DOHH2 (cell line): Measurements from ENCODE around the gene PTBP3.
"Not testable (repeated sequence)": the region's sequence is repeated elsewhere in the genome, so short reads cannot be mapped to it uniquely, and the experiment has no call there.

Source experiments
- H3F3A ChIP-seq: fragments of 200-600 bp; sonication (generic), shearing (Covaris generic); 2 replicates; pipeline ENCODE4 v1.6.0; 2016; ENCODE audit warnings: antibody characterized with exemption, mild to moderate bottlenecking; ENCODE audit not compliant: control insufficient read depth, insufficient read depth
- H3K27ac ChIP-seq: fragments of 200-600 bp; sonication (generic); 2 replicates; pipeline ENCODE4 v1.5.1; 2014; ENCODE audit warnings: low read depth, mild to moderate bottlenecking, low read length, moderate library complexity
- H3K27me3 ChIP-seq: fragments of 200-600 bp; sonication (generic); 2 replicates; pipeline ENCODE4 v1.6.1; 2014; ENCODE audit warnings: mild to moderate bottlenecking, low read length, mixed read lengths; ENCODE audit not compliant: control insufficient read depth
- H3K36me3 ChIP-seq: fragments of 200-600 bp; sonication (generic); 2 replicates; pipeline ENCODE4 v1.6.1; 2014; ENCODE audit warnings: mild to moderate bottlenecking, low read length, moderate library complexity, mixed read lengths; ENCODE audit not compliant: control insufficient read depth
- H3K4me1 ChIP-seq: fragments of 200-600 bp; sonication (generic); 2 replicates; pipeline ENCODE4 v1.6.1; 2014; ENCODE audit warnings: mild to moderate bottlenecking, low read length, mixed read lengths; ENCODE audit not compliant: control insufficient read depth
- H3K4me2 ChIP-seq: fragments of 200-600 bp; sonication (generic); 2 replicates; pipeline ENCODE4 v1.6.0; 2014; ENCODE audit warnings: mild to moderate bottlenecking, low read length, moderate library complexity
- H3K4me3 ChIP-seq: fragments of 200-600 bp; sonication (generic); 2 replicates; pipeline ENCODE4 v1.5.1; 2014; ENCODE audit warnings: mild to moderate bottlenecking, low read length, mixed read lengths
- H3K79me2 ChIP-seq: fragments of 200-600 bp; sonication (generic); 2 replicates; pipeline ENCODE4 v1.6.1; 2014; ENCODE audit warnings: mild to moderate bottlenecking, low read length, mixed read lengths; ENCODE audit not compliant: control insufficient read depth
- H3K9me2 ChIP-seq: fragments of 200-600 bp; sonication (generic); replicated peaks from 2 replicates; pipeline ENCODE4 v1.6.1; 2014; ENCODE audit warnings: mild to moderate bottlenecking, low read length, mixed read lengths; ENCODE audit not compliant: control insufficient read depth
- H3K9me3 ChIP-seq: fragments of 200-600 bp; sonication (generic); 2 replicates; pipeline ENCODE4 v1.6.1; 2014; ENCODE audit warnings: antibody characterized with exemption, low read length, mixed read lengths; ENCODE audit not compliant: control insufficient read depth, insufficient read depth
- H4K20me1 ChIP-seq: fragments of 200-600 bp; sonication (generic); 2 replicates; pipeline ENCODE4 v1.6.0; 2014; ENCODE audit warnings: low read depth, mild to moderate bottlenecking, antibody characterized with exemption, low read length, moderate library complexity; ENCODE audit not compliant: control insufficient read depth, insufficient read depth
- CTCF ChIP-seq: fragments of 200-600 bp; sonication (generic); IDR thresholded peaks from one replicate; pipeline ENCODE4 v1.5.1; 2014; ENCODE audit warnings: antibody characterized with exemption, mild to moderate bottlenecking, low read depth, low read length; ENCODE audit not compliant: poor library complexity, severe bottlenecking
- EZH2phosphoT487 ChIP-seq: fragments of 200-600 bp; sonication (generic); IDR thresholded peaks from 2 replicates; pipeline ENCODE4 v1.6.1; 2017; ENCODE audit warnings: borderline replicate concordance, mild to moderate bottlenecking, antibody characterized with exemption, low read length, moderate library complexity, mixed read lengths

The PTBP3 gene

DNA sequence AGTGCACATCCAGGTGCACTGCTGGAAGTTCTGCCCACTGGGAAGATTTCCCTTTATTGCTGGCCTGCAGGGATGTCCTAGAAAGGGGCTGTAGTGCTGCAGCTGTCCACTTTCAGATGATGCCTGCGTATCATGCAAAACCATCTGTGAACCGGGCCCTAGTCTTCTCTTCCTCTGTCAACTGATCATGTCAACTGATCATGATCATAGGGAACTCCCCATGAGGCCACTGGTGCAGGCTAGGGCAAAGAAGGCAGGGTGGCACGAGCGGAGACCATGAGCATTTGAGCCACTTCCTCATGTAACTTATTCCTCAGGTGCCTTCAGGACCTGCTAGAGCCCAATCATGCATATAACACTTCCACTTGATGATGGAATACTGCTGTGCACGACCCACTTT is 41.9 kb upstream of the PTBP3 start:
- peaks cover 18% of the 10 kb centered on the region for H3K4me1 ChIP-seq
- TF ChIP-seq CTCF (no peak), EZH2phosphoT487 (no peak)
- H4K20me1 ChIP-seq: no peaks in the 10 kb centered on the region

DNA sequence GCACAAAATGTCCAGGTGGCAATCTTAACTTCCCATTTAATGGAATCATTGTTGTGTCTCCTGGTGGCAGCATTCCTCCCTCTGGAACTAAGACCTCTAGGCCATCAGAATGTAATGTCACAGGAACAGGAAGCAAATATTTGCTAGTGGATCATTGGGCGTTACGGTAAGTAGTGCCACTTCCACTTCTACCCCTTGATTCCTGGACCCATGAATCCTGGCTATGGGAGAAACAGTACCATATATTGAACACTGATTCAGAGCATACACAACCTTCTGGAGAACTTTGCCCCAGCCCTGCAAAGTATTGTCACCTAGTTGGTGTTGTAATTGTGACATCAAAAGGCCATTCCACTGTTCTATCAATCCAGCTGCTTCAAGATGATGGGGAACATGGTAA is 40.8 kb upstream of the PTBP3 start:
- not testable (repeated sequence) for H3K9me3 ChIP-seq, H4K20me1 ChIP-seq, H3K4me2 ChIP-seq, H3K9me2 ChIP-seq, H3K4me3 ChIP-seq, H3K27ac ChIP-seq, H3K27me3 ChIP-seq, H3K79me2 ChIP-seq, H3F3A ChIP-seq, H3K36me3 ChIP-seq
- H3K4me1 ChIP-seq: peaks cover 18% of the 10 kb centered on the region

More for the DNA sequence above, 41.9 kb upstream of the PTBP3 start:
- H3K9me3 ChIP-seq: no peaks in the 10 kb centered on the region
- H3K4me2 ChIP-seq: no peak overlapping the region
- no peaks in the 10 kb centered on the region for H3F3A ChIP-seq
- peaks cover 7% of the 10 kb centered on the region for H3K79me2 ChIP-seq
- H3K27ac ChIP-seq: no peak overlapping the region
- no peak overlapping the region for H3K4me3 ChIP-seq
- H3K27me3 ChIP-seq: no peaks in the 10 kb centered on the region
- no peaks in the 10 kb centered on the region for H3K9me2 ChIP-seq
- peaks cover 3% of the 10 kb centered on the region; the same call in 1 of the 2 replicates for H3K36me3 ChIP-seq

DNA sequence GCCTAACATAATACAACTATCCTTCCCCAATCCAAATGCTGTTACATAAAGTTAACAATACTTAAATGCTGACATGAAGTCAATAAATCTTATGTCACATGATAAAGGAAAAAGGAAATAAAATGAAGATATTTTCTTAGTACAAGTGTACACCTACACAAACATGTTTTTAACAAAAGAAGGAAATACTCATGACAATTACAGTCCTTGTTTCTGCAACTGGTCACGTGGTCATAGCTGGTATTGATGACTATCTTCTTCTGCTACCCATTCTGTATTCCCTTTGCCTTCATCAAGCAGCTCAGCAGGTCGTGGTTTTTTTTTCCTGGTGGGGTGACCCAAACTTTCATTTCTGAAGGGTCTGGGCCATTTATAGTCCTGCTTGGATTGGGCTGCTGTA is 40.2 kb upstream of the PTBP3 start:
- H3K9me2 ChIP-seq, H3K4me3 ChIP-seq, H3K36me3 ChIP-seq, H3K79me2 ChIP-seq, H4K20me1 ChIP-seq, H3F3A ChIP-seq, H3K27me3 ChIP-seq, H3K9me3 ChIP-seq, H3K27ac ChIP-seq, H3K4me2 ChIP-seq: not testable (repeated sequence)
- H3K4me1 ChIP-seq: peaks cover 14% of the 10 kb centered on the region

- Histone ChIP-seq H3K4me3 (no peak overlapping the region), H3K27ac (no peak overlapping the region), H3K27me3 (no peaks in the 10 kb centered on the region), H3K79me2 (no peaks in the 10 kb centered on the region), H3K9me3 (peaks cover 4% of the 10 kb centered on the region; the same call in 1 of the 2 replicates), H3K36me3 (no peaks in the 10 kb centered on the region), H3K4me2 (no peak overlapping the region), H3K9me2 (no peaks in the 10 kb centered on the region), H3F3A (no peaks in the 10 kb centered on the region), H4K20me1 (no peaks in the 10 kb centered on the region), H3K4me1 (no peaks in the 10 kb centered on the region)
- TF ChIP-seq EZH2phosphoT487 (no peak), CTCF (no peak)
Measured at GRCh38 chr9:112371060-112371459, 37.6 kb upstream of the PTBP3 start.
